Ovary (tissue), 3 donors: ENCODE results near the gene COPE.

ENCODE experiments used
- CTCF ChIP-seq, 3 donors: fragments of 450-650 bp in 2 of 3; fragments of 200-600 bp in 1 of 3; IDR thresholded peaks; one replicate each; pipeline versions ENCODE4 v1.5.1 to v1.8.0; 2016 to 2022; ENCODE audit warnings: antibody characterized with exemption in 3 of 3, mild to moderate bottlenecking in 1 of 3
- POLR2A ChIP-seq: fragments of 450-650 bp; IDR thresholded peaks from one replicate; pipeline ENCODE4 v1.6.1; 2017; ENCODE audit warnings: antibody characterized with exemption, mild to moderate bottlenecking, moderate library complexity
- donor health status: DM: no; HTN: no; CAD: no.

GRCh38 chr19:18897094-18898029 lies 21.8 kb downstream of the COPE start:
- TF ChIP-seq CTCF (IDR thresholded peaks at IDR 0.05) (no peak), POLR2A (no peak)
